Ovary (tissue), 3 donors: ENCODE data around the gene PMP22.

Experiments
- EP300 ChIP-seq: sonication (generic); formaldehyde crosslinking; IDR thresholded peaks from one replicate; pipeline ENCODE4 v1.6.1; 2017; ENCODE audit warnings: antibody characterized with exemption
- TF ChIP-seq, protein P1 (sequence below), 3 donors: fragments of 450-650 bp in 2 of 3; fragments of 200-600 bp in 1 of 3; IDR thresholded peaks; one replicate each; pipeline versions ENCODE4 v1.5.1 to v1.8.0; 2016 to 2022; ENCODE audit warnings: antibody characterized with exemption in 3 of 3, mild to moderate bottlenecking in 1 of 3
- donor health status: DM: no; HTN: no; CAD: no.

DNA sequence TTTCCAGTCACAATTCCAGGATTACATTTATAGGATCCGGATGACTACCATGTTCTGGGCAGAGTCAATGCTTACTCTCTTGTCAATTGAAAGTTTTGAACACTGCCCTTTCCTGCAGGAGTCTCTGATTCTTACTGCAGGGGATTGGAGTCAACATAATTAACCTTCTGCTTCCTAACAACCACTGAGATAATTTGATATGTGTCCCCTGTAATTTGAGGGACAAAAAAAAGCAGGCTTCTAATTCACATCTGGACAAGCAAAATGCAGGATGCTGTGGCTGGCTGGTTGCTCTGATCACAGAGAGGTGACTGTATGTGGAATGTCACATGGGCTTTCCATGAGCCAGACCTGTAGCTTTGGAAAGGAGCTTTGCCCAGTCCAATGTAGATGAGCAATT, 54.9 kb downstream of the PMP22 start:
- TF ChIP-seq, protein P1, sequence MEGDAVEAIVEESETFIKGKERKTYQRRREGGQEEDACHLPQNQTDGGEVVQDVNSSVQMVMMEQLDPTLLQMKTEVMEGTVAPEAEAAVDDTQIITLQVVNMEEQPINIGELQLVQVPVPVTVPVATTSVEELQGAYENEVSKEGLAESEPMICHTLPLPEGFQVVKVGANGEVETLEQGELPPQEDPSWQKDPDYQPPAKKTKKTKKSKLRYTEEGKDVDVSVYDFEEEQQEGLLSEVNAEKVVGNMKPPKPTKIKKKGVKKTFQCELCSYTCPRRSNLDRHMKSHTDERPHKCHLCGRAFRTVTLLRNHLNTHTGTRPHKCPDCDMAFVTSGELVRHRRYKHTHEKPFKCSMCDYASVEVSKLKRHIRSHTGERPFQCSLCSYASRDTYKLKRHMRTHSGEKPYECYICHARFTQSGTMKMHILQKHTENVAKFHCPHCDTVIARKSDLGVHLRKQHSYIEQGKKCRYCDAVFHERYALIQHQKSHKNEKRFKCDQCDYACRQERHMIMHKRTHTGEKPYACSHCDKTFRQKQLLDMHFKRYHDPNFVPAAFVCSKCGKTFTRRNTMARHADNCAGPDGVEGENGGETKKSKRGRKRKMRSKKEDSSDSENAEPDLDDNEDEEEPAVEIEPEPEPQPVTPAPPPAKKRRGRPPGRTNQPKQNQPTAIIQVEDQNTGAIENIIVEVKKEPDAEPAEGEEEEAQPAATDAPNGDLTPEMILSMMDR (IDR thresholded peaks at IDR 0.05): no peak
- no peak for TF ChIP-seq EP300
